H1 (cell line): Measurements from ENCODE around the gene RND2. TPM values are rescaled to one million over a fixed set of nuclear protein-coding genes. Genes with fewer than 3 reads are reported as not detected.
A peak's percentile ranks its signal among the peaks of the same experiment; 100 is the strongest.

Source experiments
- CTCF ChIA-PET: fragments of 300-600 bp; sonication (Branson Sonifier 250); formaldehyde crosslinking; loops from one replicate; lab custom pipeline; 2021; ENCODE audit not compliant: partially characterized antibody; lab: Charles Lee
- POLR2A ChIA-PET: fragments of 300-600 bp; sonication (Branson Sonifier 250); formaldehyde crosslinking; loops from one replicate; lab custom pipeline; 2021; ENCODE audit warnings: inconsistent platforms; ENCODE audit not compliant: partially characterized antibody; lab: Charles Lee
- DNase-seq, 2 experiments: peaks; one replicate each; pipeline versions ENCODE4 v3.0.0 to v3.0.0-alpha.2; 2010 to 2022; ENCODE audit warnings: low spot score in 2 of 2, low read depth in 1 of 2, mixed read lengths in 1 of 2
- FAIRE-seq: peaks from 2 replicates; lab custom pipeline; 2011; peaks lifted over from hg19 to GRCh38; lab: Jason Lieb, UNC
- H2AFZ ChIP-seq: 2 replicates; pipeline ENCODE4 v1.8.1; 2012; ENCODE audit warnings: low read length, inconsistent platforms
- H2AK5ac ChIP-seq: 2 replicates; pipeline ENCODE4 v1.6.1; 2013; ENCODE audit warnings: low read depth, low read length
- H2BK120ac ChIP-seq: replicated peaks from 2 replicates; pipeline ENCODE3; 2013; ENCODE audit warnings: low read depth, low read length, inconsistent platforms
- H2BK12ac ChIP-seq: 2 replicates; pipeline ENCODE4 v1.6.1; 2013; ENCODE audit warnings: low read depth, low read length
- H2BK15ac ChIP-seq: 2 replicates; pipeline ENCODE4 v1.6.1; 2013; ENCODE audit warnings: low read length
- H2BK20ac ChIP-seq: 2 replicates; pipeline ENCODE4 v1.6.1; 2013; ENCODE audit warnings: low read length
- H2BK5ac ChIP-seq: 2 replicates; pipeline ENCODE4 v1.6.1; 2013; ENCODE audit warnings: low read depth, low read length
- H3K14ac ChIP-seq: 2 replicates; pipeline ENCODE4 v1.6.1; 2013; ENCODE audit warnings: inconsistent platforms; ENCODE audit not compliant: insufficient read length
- H3K18ac ChIP-seq: 2 replicates; pipeline ENCODE4 v1.6.1; 2013; ENCODE audit warnings: low read length; ENCODE audit errors: extremely low read depth
- H3K23ac ChIP-seq: 2 replicates; pipeline ENCODE4 v1.6.1; 2013; ENCODE audit warnings: inconsistent platforms; ENCODE audit not compliant: insufficient read length
- H3K23me2 ChIP-seq: 2 replicates; pipeline ENCODE4 v1.6.1; 2013; ENCODE audit warnings: low read depth, low read length
- H3K27ac ChIP-seq: 2 replicates; pipeline ENCODE4 v1.6.1; 2011; ENCODE audit warnings: low read depth, low read length, inconsistent platforms
- H3K27me3 ChIP-seq, 4 experiments: replicated peaks in 1 of 4; 1 replicate in 1 of 4; 2 replicates in 3 of 4; pipeline versions ENCODE4 v1.6.1 to v1.8.1; 2011 to 2013; ENCODE audit warnings: low read length in 3 of 4, mild to moderate bottlenecking in 3 of 4, inconsistent platforms in 2 of 4, mixed read lengths in 2 of 4, moderate library complexity in 1 of 4; ENCODE audit not compliant: control insufficient read depth in 3 of 4, insufficient read depth in 3 of 4; ENCODE audit errors: extremely low read depth in 1 of 4
- H3K36me3 ChIP-seq, 4 experiments: 2 replicates each; pipeline versions ENCODE4 v1.6.1 to v1.8.1; 2011 to 2013; ENCODE audit warnings: mild to moderate bottlenecking in 4 of 4, low read length in 3 of 4, moderate library complexity in 2 of 4, control low read depth in 1 of 4, inconsistent platforms in 1 of 4; ENCODE audit not compliant: insufficient read depth in 4 of 4, control insufficient read depth in 2 of 4
- H3K4ac ChIP-seq: replicated peaks from 2 replicates; pipeline ENCODE3; 2013; ENCODE audit warnings: low read length, low read depth, mixed read lengths, inconsistent platforms; ENCODE audit not compliant: insufficient read length
- H3K4me1 ChIP-seq, 4 experiments: replicated peaks in 1 of 4; 1 replicate in 1 of 4; 2 replicates in 3 of 4; pipeline versions ENCODE4 v1.6.1 to v1.8.1; 2011 to 2013; ENCODE audit warnings: low read length in 3 of 4, inconsistent platforms in 2 of 4, mixed read lengths in 1 of 4; ENCODE audit not compliant: insufficient read depth in 4 of 4, control insufficient read depth in 3 of 4
- H3K4me2 ChIP-seq, 2 experiments: 2 replicates each; pipeline versions ENCODE4 v1.6.1 to v1.8.1; 2011 to 2013; ENCODE audit warnings: low read depth in 2 of 2, low read length in 2 of 2, control low read depth in 1 of 2, inconsistent platforms in 1 of 2, mild to moderate bottlenecking in 1 of 2; ENCODE audit not compliant: insufficient read depth in 1 of 2
- H3K4me3 ChIP-seq, 4 experiments: fragments of 200-600, 300-600 bp in 1 of 4; sonication (generic), shearing (Covaris generic), sonication (Bioruptor Twin) in 1 of 4; 2 replicates each; pipeline versions ENCODE4 v1.5.1 to v1.8.1; 2011 to 2016; ENCODE audit warnings: low read length in 4 of 4, low read depth in 3 of 4, control low read depth in 2 of 4, inconsistent platforms in 2 of 4, mild to moderate bottlenecking in 2 of 4, mixed read lengths in 1 of 4, moderate library complexity in 1 of 4; ENCODE audit not compliant: insufficient read depth in 2 of 4; ENCODE audit errors: extremely low read depth in 1 of 4
- H3K56ac ChIP-seq: replicated peaks from 2 replicates; pipeline ENCODE3; 2013; ENCODE audit warnings: low read depth, mild to moderate bottlenecking, mixed read lengths, low read length, inconsistent platforms; ENCODE audit not compliant: insufficient read length
- H3K79me1 ChIP-seq: 2 replicates; pipeline ENCODE4 v1.6.1; 2013; ENCODE audit warnings: low read depth, low read length, control low read depth
- H3K79me2 ChIP-seq, 2 experiments: 2 replicates each; pipeline versions ENCODE4 v1.6.1 to v1.8.1; 2012 to 2013; ENCODE audit warnings: low read length in 2 of 2, mild to moderate bottlenecking in 2 of 2, inconsistent platforms in 1 of 2; ENCODE audit not compliant: insufficient read depth in 2 of 2, control insufficient read depth in 1 of 2
- H3K9ac ChIP-seq, 4 experiments: replicated peaks in 1 of 4; 1 replicate in 1 of 4; 2 replicates in 3 of 4; pipeline versions ENCODE4 v1.6.1 to v1.8.1; 2011 to 2013; ENCODE audit warnings: low read depth in 3 of 4, low read length in 3 of 4, control low read depth in 2 of 4, mild to moderate bottlenecking in 2 of 4, moderate library complexity in 2 of 4, inconsistent platforms in 1 of 4; ENCODE audit errors: extremely low read depth in 1 of 4
- H3K9me3 ChIP-seq, 2 experiments: 2 replicates each; pipeline versions ENCODE4 v1.6.1 to v1.8.1; 2012 to 2013; ENCODE audit warnings: mild to moderate bottlenecking in 2 of 2, moderate library complexity in 2 of 2, control low read depth in 1 of 2, inconsistent platforms in 1 of 2, low read depth in 1 of 2, low read length in 1 of 2, mixed read lengths in 1 of 2; ENCODE audit not compliant: insufficient read depth in 2 of 2
- H4K20me1 ChIP-seq, 2 experiments: replicated peaks in 1 of 2; 2 replicates each; pipeline versions ENCODE3 to v1.8.1; 2011 to 2013; ENCODE audit warnings: inconsistent platforms in 2 of 2, low read length in 2 of 2, mild to moderate bottlenecking in 1 of 2; ENCODE audit not compliant: insufficient read depth in 2 of 2, control insufficient read depth in 1 of 2
- H4K5ac ChIP-seq: 2 replicates; pipeline ENCODE4 v1.6.1; 2013; ENCODE audit warnings: low read length, low read depth, mixed read lengths, inconsistent platforms; ENCODE audit not compliant: insufficient read length
- H4K8ac ChIP-seq: 2 replicates; pipeline ENCODE4 v1.8.0; 2013; ENCODE audit warnings: mild to moderate bottlenecking, moderate library complexity, low read length, inconsistent platforms; ENCODE audit not compliant: insufficient read depth; ENCODE audit errors: extremely low read depth
- H4K91ac ChIP-seq: replicated peaks from 2 replicates; pipeline ENCODE3; 2013; ENCODE audit warnings: low read length, mixed read lengths, inconsistent platforms; ENCODE audit not compliant: insufficient read length
- CEBPB ChIP-seq: IDR thresholded peaks from 2 replicates; pipeline ENCODE4 v1.6.1; 2012; ENCODE audit warnings: low read depth, low read length
- EGR1 ChIP-seq: IDR thresholded peaks from 2 replicates; pipeline ENCODE4 v1.6.1; 2011; ENCODE audit warnings: low read depth, low read length, borderline replicate concordance
- EP300 ChIP-seq, 2 experiments: IDR thresholded peaks; 1 replicate in 1 of 2; 2 replicates in 1 of 2; pipeline ENCODE4 v1.6.1; 2011 to 2012; ENCODE audit warnings: low read depth in 2 of 2, low read length in 2 of 2, mild to moderate bottlenecking in 2 of 2, borderline replicate concordance in 1 of 2, inconsistent platforms in 1 of 2, moderate library complexity in 1 of 2
- POLR2A ChIP-seq, 2 experiments: IDR thresholded peaks; 1 replicate in 1 of 2; 2 replicates in 1 of 2; pipeline ENCODE4 v1.6.1; 2011; ENCODE audit warnings: low read depth in 2 of 2, low read length in 2 of 2, mild to moderate bottlenecking in 2 of 2; ENCODE audit errors: control extremely low read depth in 1 of 2
- RAD21 ChIP-seq, 2 experiments: IDR thresholded peaks in 1 of 2; conservative IDR thresholded peaks in 1 of 2; 2 replicates each; pipeline ENCODE4 v1.6.1; 2011; ENCODE audit warnings: low read depth in 2 of 2, low read length in 2 of 2, improper control_type of control experiment in 1 of 2, inconsistent platforms in 1 of 2, mild to moderate bottlenecking in 1 of 2, moderate library complexity in 1 of 2
- SAP30 ChIP-seq: fragments of 300-600 bp; sonication (generic); IDR thresholded peaks from 2 replicates; pipeline ENCODE4 v1.7.1; 2012; ENCODE audit warnings: low read length, moderate library complexity, mild to moderate bottlenecking, inconsistent platforms; ENCODE audit not compliant: insufficient read depth, insufficient replicate concordance
- SIX5 ChIP-seq: IDR thresholded peaks from 2 replicates; pipeline ENCODE4 v1.6.1; 2011; ENCODE audit warnings: mild to moderate bottlenecking, low read depth, low read length
- TBP ChIP-seq: IDR thresholded peaks from 2 replicates; pipeline ENCODE4 v1.6.1; 2011; ENCODE audit warnings: low read depth, low read length, improper control_type of control experiment
- polyA plus RNA-seq, 7 experiments: library from polyadenylated mRNA; depleted of rRNA in 3 of 7; stranded (reverse) in 5 of 7; unstranded in 2 of 7; fragments of >200 nt in 5 of 7; fragments of 200-250 nt in 2 of 7; gene quantifications; 1 replicate in 5 of 7; 2 replicates in 1 of 7; 4 replicates in 1 of 7; pipeline versions ENCODE4 v1.2.1 to v1.2.3, GENCODE V29; 2011 to 2013; ENCODE audit warnings: missing spikeins in 2 of 7, mixed read lengths in 2 of 7
- total RNA-seq: library from RNA; stranded (reverse); fragmentation: NEBNext Ultra II Directional; extraction: Animal tissue kit (Norgen Biotek cat#: 25700); gene quantifications from 2 replicates; pipeline ENCODE4 v1.2.1, GENCODE V29; 2021

RND2 gene
- total and polyA plus RNA-seq, 2 of the 8 experiments (the other 6 are each of a cell fraction or from before 2014, with no cell fraction given), result 51.3 to 61.4 TPM

DNA sequence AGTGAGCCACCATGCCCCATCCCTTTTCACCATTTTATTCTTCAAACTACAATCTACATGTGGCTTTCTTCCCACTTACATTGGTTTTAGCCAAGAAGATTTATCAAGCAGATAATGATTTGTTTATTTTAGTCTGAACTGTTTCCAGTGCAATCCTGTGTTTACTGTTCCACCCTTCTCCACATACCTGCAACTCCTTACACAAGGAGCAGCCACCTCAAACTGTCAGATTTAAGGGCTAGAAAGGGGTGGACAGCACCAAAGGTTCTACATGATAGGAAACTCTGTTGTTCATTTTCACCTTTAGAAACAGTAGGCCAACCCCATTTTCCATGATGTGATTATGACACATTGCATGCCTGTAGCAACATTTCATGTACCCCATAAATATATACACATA lies 42.8 kb upstream of the RND2 start:
- H2BK12ac ChIP-seq, result no peak overlapping the region
- no peak overlapping the region; a peak in 2 of 4 replicates for H3K4me2 ChIP-seq
- peaks cover 0 to 3% of the 10 kb centered on the region in 2 experiments for H4K20me1 ChIP-seq
- no peak overlapping the region for H2AK5ac ChIP-seq
- no peak overlapping the region for H4K5ac ChIP-seq
- H3K23me2 ChIP-seq, result peaks cover 10% of the 10 kb centered on the region
- no peak for DNase-seq
- peak overlapping the region in 1 of 4 experiments; percentile 4; a peak in 1 of 7 replicates for H3K9ac ChIP-seq
- POLR2A ChIA-PET, result interaction anchor here (1.0 to 4.6 kb wide), 2 partner anchors 15 to 139 kb away, joined by 3 to 45 read pairs; partner anchors contain the start of gene RPL27
- H2BK15ac ChIP-seq, result no peak overlapping the region
- CTCF ChIA-PET, result interaction anchor here (0.6 to 3.3 kb wide), 2 partner anchors 15 to 160 kb away, joined by 3 to 14 read pairs; partner anchors contain the start of gene RPL27
- H3K4me3 ChIP-seq, result no peak overlapping the region
- H3K9me3 ChIP-seq, result no peaks in the 10 kb centered on the region
- no peak overlapping the region for H3K14ac ChIP-seq
- H3K36me3 ChIP-seq, result peaks cover 2 to 8% (median 4%) of the 10 kb centered on the region in 4 experiments; a peak in 6 of 8 replicates
- no peak overlapping the region for H2BK20ac ChIP-seq
- peaks cover 0 to 17% of the 10 kb centered on the region in 2 experiments; a peak in 3 of 4 replicates for H3K79me2 ChIP-seq
- no peak overlapping the region for H4K8ac ChIP-seq
- H3K4me1 ChIP-seq, result peaks cover 3 to 16% (median 4%) of the 10 kb centered on the region in 4 experiments; a peak in 5 of 7 replicates
- no peak overlapping the region for H3K4ac ChIP-seq
- H2AFZ ChIP-seq, result no peak overlapping the region
- no peak overlapping the region for H3K27ac ChIP-seq
- no peak overlapping the region for H2BK5ac ChIP-seq
- H4K91ac ChIP-seq, result no peak overlapping the region
- H3K23ac ChIP-seq, result no peak overlapping the region
- H3K79me1 ChIP-seq, result peaks cover 6% of the 10 kb centered on the region; the same call in 1 of the 2 replicates
- no peak overlapping the region for H2BK120ac ChIP-seq
- no peak overlapping the region for H3K18ac ChIP-seq
- no peak overlapping the region for H3K56ac ChIP-seq
- TF ChIP-seq SAP30, result no peak
- no peak for TF ChIP-seq EP300 (IDR thresholded peaks at IDR 0.05; ENCODE audit: borderline replicate concordance in 1 of 2, low read depth in 2 of 2, low read length in 2 of 2)
- TF ChIP-seq CEBPB, result no peak
- no peak for TF ChIP-seq TBP
- TF ChIP-seq SIX5, result no peak
- no peak for TF ChIP-seq EGR1
- TF ChIP-seq POLR2A (IDR thresholded peaks at IDR 0.05; ENCODE audit: control extremely low read depth in 1 of 2, low read depth in 2 of 2, low read length in 2 of 2), result no peak
- TF ChIP-seq RAD21 (IDR thresholded peaks at IDR 0.05 in 1 of 2, conservative IDR thresholded peaks at IDR 0.05 in 1 of 2; ENCODE audit: low read depth in 2 of 2, low read length in 2 of 2), result no peak
- FAIRE-seq, result no peak
- no peaks in the 10 kb centered on the region for H3K27me3 ChIP-seq
